HepG2 (cell line): ENCODE data around the gene GNB3. TPM values are rescaled to one million over a fixed set of nuclear protein-coding genes. Genes with fewer than 3 reads are reported as not detected.

Experiments
- FOXA3 ChIP-seq: IDR thresholded peaks from 2 replicates; pipeline ENCODE4 v1.6.1; 2016; ENCODE audit warnings: missing genetic modification reagents, missing compliant biosample characterization
- FOXK1 ChIP-seq: sonication (generic); formaldehyde crosslinking; IDR thresholded peaks from 2 replicates; pipeline ENCODE4 v1.4.0; 2020; ENCODE audit warnings: low read depth, missing genetic modification reagents, borderline replicate concordance
- MYC ChIP-seq: sonication (generic); formaldehyde crosslinking; IDR thresholded peaks from 2 replicates; pipeline ENCODE4 v1.9.0; 2021; ENCODE audit warnings: missing genetic modification reagents, borderline replicate concordance
- NFYB ChIP-seq: sonication (generic); formaldehyde crosslinking; IDR thresholded peaks from 2 replicates; pipeline ENCODE4 v1.4.0; 2020; ENCODE audit warnings: missing genetic modification reagents
- PHF21A ChIP-seq: sonication (generic); formaldehyde crosslinking; IDR thresholded peaks from 2 replicates; pipeline ENCODE4 v1.5.0; 2020; ENCODE audit warnings: mild to moderate bottlenecking, missing genetic modification reagents
- POGZ ChIP-seq: sonication (generic); formaldehyde crosslinking; IDR thresholded peaks from 2 replicates; pipeline ENCODE4 v1.4.0; 2020; ENCODE audit warnings: mild to moderate bottlenecking, missing genetic modification reagents
- REPIN1 ChIP-seq: sonication (generic); formaldehyde crosslinking; IDR thresholded peaks from 2 replicates; pipeline ENCODE4 v1.8.0; 2022; ENCODE audit warnings: missing genetic modification reagents, low read depth, mild to moderate bottlenecking, borderline replicate concordance
- SCMH1 ChIP-seq: sonication (generic); formaldehyde crosslinking; IDR thresholded peaks from 2 replicates; pipeline ENCODE4 v1.9.0; 2021; ENCODE audit warnings: missing genetic modification reagents, mild to moderate bottlenecking, borderline replicate concordance
- SP4 ChIP-seq: sonication (generic); formaldehyde crosslinking; IDR thresholded peaks from 2 replicates; pipeline ENCODE4 v1.8.1; 2023; ENCODE audit warnings: mild to moderate bottlenecking, missing genetic modification reagents
- SP5 ChIP-seq: IDR thresholded peaks from 2 replicates; pipeline ENCODE4 v1.6.1; 2016; ENCODE audit warnings: low read depth, borderline replicate concordance
- XRCC5 ChIP-seq: fragments of 200-400 bp; formaldehyde crosslinking; optimal IDR thresholded peaks from 2 replicates; pipeline ENCODE3; 2017; ENCODE audit warnings: mild to moderate bottlenecking, low read length
- ZFP41 ChIP-seq: sonication (generic); formaldehyde crosslinking; IDR thresholded peaks from 2 replicates; pipeline ENCODE4 v1.4.0; 2020; ENCODE audit warnings: mild to moderate bottlenecking, missing genetic modification reagents, borderline replicate concordance
- ZNF577 ChIP-seq: sonication (generic); formaldehyde crosslinking; IDR thresholded peaks from 2 replicates; pipeline ENCODE4 v1.4.0; 2020; ENCODE audit warnings: mild to moderate bottlenecking, low read depth, missing genetic modification reagents, borderline replicate concordance
- polyA plus RNA-seq, 8 experiments: library from polyadenylated mRNA; depleted of rRNA in 3 of 8; stranded (reverse) in 7 of 8; unstranded in 1 of 8; fragments of >200 nt; fragmentation: Illumina TruSeq in 4 of 8; extraction: Trizol in 4 of 8; gene quantifications; 2 replicates each; pipeline versions ENCODE4 v1.2.1 to v1.2.3, GENCODE V29; 2011 to 2016; ENCODE audit warnings: low read depth in 4 of 8, missing spikeins in 1 of 8, mixed read lengths in 1 of 8; ENCODE audit not compliant: insufficient read depth in 1 of 8
- total RNA-seq, 5 experiments: library from RNA; depleted of rRNA; stranded (reverse); fragments of >200 nt; fragmentation: Illumina TruSeq; extraction: Trizol; gene quantifications; 2 replicates each; pipeline ENCODE4 v1.2.3, GENCODE V29; 2016; ENCODE audit warnings: low read depth in 1 of 5
- TF ChIP-seq, protein P1 (sequence below): sonication (generic); formaldehyde crosslinking; IDR thresholded peaks from 2 replicates; pipeline ENCODE4 v1.4.0; 2020; ENCODE audit warnings: missing genetic modification reagents, borderline replicate concordance
- TF ChIP-seq, protein P2 (sequence below): sonication (generic); formaldehyde crosslinking; IDR thresholded peaks from 2 replicates; pipeline ENCODE4 v1.5.1; 2020; ENCODE audit warnings: missing genetic modification reagents, mild to moderate bottlenecking, borderline replicate concordance
- TF ChIP-seq, protein P3 (sequence below): sonication (generic); formaldehyde crosslinking; IDR thresholded peaks from 2 replicates; pipeline ENCODE4 v1.5.0; 2020; ENCODE audit warnings: missing genetic modification reagents
- TF ChIP-seq, protein P4 (sequence below): sonication (generic); formaldehyde crosslinking; IDR thresholded peaks from 2 replicates; pipeline ENCODE4 v1.8.0; 2022; ENCODE audit warnings: missing genetic modification reagents, mild to moderate bottlenecking, moderate library complexity, borderline replicate concordance
- TF ChIP-seq, protein P5 (sequence below): sonication (generic); formaldehyde crosslinking; conservative IDR thresholded peaks from 2 replicates; pipeline ENCODE4 v1.4.0; 2020; ENCODE audit warnings: missing genetic modification reagents

The GNB3 gene
- total and polyA plus RNA-seq, 2 of the 13 experiments (the other 11 are each of a cell fraction or from before 2014, with no cell fraction given), result 1.3 to 3.6 TPM

DNA sequence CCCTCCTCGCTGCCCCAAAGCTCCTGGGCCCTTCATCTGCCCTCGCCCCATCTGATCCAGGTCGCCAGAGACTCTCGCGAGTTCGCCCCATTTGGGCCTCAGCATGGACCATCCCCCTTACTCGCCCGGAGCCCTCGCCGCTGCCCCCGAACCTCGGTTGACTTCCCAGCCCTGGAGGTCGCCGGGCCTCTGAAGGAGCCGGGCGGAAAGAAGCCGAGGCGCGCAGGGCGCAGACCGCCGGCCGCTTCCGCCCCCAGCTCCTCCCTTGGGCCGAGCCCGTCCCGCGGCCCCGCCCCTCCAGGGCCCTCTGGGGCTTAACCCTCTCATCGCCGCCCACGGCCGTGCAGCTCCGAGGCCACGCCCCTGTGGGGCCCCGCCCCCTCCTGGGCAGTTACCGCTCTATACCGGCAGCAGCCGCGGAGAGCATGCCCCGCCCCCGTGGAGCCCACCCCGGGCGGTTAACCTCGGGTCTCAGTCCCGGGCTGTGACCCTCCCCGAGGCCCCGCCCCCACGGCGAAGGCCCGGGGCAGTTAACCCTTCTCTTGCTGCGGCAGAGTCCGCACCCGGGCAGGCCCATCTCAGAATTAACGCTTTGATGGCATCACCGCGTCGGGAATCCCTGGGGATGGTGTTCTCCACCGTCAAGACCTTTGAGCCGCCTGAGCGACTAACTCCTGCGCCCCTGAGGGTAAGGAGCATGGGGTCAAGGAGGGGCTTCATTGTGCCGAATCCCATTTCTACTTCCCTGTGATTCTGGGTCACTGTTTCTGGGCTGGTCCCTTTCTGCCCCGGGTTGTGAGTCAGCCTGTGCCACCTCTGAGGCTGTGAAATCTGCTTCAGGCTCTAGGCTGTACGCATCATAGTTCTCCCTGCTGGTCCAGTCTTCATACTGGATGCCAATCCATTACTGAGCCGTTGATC is 32.6 kb downstream of the GNB3 start, which contains the start of gene SPSB2 (continued):
- TF ChIP-seq FOXK1 (CRISPR knock-in tag) (0 out of 2 replicates have a peak, but pooled peaks have one; percentile 22), XRCC5 (peak; percentile 64), FOXA3 (CRISPR knock-in tag) (peak; percentile 34; the same call in 1 of the 2 replicates), ZNF577 (no peak), SCMH1 (CRISPR knock-in tag) (no peak), ZFP41 (CRISPR knock-in tag) (0 out of 2 replicates have a peak, but pooled peaks have one; percentile 5), SP4 (CRISPR knock-in tag) (peak; percentile 97), POGZ (CRISPR knock-in tag) (peak; percentile 68), NFYB (CRISPR knock-in tag) (0 out of 2 replicates have a peak, but pooled peaks have one; percentile 14), SP5 (CRISPR knock-in tag) (peak; percentile 80), REPIN1 (peak; percentile 76), MYC (CRISPR knock-in tag) (peak; percentile 26; the same call in 1 of the 2 replicates), PHF21A (CRISPR knock-in tag) (peak; percentile 61; the same call in 1 of the 2 replicates)
- TF ChIP-seq, protein P1, sequence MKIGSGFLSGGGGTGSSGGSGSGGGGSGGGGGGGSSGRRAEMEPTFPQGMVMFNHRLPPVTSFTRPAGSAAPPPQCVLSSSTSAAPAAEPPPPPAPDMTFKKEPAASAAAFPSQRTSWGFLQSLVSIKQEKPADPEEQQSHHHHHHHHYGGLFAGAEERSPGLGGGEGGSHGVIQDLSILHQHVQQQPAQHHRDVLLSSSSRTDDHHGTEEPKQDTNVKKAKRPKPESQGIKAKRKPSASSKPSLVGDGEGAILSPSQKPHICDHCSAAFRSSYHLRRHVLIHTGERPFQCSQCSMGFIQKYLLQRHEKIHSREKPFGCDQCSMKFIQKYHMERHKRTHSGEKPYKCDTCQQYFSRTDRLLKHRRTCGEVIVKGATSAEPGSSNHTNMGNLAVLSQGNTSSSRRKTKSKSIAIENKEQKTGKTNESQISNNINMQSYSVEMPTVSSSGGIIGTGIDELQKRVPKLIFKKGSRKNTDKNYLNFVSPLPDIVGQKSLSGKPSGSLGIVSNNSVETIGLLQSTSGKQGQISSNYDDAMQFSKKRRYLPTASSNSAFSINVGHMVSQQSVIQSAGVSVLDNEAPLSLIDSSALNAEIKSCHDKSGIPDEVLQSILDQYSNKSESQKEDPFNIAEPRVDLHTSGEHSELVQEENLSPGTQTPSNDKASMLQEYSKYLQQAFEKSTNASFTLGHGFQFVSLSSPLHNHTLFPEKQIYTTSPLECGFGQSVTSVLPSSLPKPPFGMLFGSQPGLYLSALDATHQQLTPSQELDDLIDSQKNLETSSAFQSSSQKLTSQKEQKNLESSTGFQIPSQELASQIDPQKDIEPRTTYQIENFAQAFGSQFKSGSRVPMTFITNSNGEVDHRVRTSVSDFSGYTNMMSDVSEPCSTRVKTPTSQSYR (CRISPR knock-in tag), result no peak
- TF ChIP-seq, protein P2, sequence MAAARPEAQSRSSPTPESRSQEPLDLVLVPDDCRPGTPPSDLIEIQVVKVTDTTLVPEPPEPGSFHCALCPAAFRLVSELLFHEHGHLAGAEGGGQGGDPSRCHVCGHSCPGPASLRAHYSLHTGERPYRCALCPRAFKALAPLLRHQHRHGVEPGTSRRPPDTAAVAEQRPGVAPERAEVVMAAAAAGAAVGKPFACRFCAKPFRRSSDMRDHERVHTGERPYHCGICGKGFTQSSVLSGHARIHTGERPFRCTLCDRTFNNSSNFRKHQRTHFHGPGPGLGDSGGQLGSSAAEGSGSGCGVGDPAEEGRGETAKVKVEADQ (CRISPR knock-in tag), result peak; percentile 5; the same call in 1 of the 2 replicates
- TF ChIP-seq, protein P3, sequence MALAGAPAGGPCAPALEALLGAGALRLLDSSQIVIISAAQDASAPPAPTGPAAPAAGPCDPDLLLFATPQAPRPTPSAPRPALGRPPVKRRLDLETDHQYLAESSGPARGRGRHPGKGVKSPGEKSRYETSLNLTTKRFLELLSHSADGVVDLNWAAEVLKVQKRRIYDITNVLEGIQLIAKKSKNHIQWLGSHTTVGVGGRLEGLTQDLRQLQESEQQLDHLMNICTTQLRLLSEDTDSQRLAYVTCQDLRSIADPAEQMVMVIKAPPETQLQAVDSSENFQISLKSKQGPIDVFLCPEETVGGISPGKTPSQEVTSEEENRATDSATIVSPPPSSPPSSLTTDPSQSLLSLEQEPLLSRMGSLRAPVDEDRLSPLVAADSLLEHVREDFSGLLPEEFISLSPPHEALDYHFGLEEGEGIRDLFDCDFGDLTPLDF, result no peak
- TF ChIP-seq, protein P4, sequence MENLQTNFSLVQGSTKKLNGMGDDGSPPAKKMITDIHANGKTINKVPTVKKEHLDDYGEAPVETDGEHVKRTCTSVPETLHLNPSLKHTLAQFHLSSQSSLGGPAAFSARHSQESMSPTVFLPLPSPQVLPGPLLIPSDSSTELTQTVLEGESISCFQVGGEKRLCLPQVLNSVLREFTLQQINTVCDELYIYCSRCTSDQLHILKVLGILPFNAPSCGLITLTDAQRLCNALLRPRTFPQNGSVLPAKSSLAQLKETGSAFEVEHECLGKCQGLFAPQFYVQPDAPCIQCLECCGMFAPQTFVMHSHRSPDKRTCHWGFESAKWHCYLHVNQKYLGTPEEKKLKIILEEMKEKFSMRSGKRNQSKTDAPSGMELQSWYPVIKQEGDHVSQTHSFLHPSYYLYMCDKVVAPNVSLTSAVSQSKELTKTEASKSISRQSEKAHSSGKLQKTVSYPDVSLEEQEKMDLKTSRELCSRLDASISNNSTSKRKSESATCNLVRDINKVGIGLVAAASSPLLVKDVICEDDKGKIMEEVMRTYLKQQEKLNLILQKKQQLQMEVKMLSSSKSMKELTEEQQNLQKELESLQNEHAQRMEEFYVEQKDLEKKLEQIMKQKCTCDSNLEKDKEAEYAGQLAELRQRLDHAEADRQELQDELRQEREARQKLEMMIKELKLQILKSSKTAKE (CRISPR knock-in tag), result no peak
- TF ChIP-seq, protein P5, sequence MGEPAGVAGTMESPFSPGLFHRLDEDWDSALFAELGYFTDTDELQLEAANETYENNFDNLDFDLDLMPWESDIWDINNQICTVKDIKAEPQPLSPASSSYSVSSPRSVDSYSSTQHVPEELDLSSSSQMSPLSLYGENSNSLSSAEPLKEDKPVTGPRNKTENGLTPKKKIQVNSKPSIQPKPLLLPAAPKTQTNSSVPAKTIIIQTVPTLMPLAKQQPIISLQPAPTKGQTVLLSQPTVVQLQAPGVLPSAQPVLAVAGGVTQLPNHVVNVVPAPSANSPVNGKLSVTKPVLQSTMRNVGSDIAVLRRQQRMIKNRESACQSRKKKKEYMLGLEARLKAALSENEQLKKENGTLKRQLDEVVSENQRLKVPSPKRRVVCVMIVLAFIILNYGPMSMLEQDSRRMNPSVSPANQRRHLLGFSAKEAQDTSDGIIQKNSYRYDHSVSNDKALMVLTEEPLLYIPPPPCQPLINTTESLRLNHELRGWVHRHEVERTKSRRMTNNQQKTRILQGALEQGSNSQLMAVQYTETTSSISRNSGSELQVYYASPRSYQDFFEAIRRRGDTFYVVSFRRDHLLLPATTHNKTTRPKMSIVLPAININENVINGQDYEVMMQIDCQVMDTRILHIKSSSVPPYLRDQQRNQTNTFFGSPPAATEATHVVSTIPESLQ (CRISPR knock-in tag), result no peak
